Measurements from ENCODE around the gene RAPGEF2. TPM values are rescaled to one million over a fixed set of nuclear protein-coding genes. Genes with fewer than 3 reads are reported as not detected.
"Not testable (repeated sequence)": the region's sequence is repeated elsewhere in the genome, so short reads cannot be mapped to it uniquely, and the experiment has no call there.

The RAPGEF2 gene
- total and polyA plus RNA-seq, 2 donors (not counting 3 experiments of a cell fraction or from before 2014, with no cell fraction given), result 28.7 to 55.2 TPM

DNA sequence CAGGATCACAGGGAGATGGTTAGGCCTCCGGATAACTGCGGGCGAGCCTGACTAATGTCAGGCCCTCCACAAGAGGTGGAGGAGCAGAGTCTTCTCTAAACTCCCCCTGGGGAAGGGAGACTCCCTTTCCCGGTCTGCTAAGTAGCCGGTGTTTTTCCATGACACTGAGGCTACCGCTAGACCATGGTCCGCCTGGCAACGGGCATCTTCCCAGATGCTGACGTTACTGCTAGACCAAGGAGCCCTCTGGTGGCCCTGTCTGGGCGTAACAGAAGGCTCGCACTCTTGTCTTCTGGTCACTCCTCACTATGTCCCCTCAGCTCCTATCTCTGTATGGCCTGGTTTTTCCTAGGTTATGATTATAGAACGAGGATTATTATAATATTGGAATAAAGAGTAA, 213.0 kb downstream of the RAPGEF2 start:
- TF ChIP-seq, protein P1, sequence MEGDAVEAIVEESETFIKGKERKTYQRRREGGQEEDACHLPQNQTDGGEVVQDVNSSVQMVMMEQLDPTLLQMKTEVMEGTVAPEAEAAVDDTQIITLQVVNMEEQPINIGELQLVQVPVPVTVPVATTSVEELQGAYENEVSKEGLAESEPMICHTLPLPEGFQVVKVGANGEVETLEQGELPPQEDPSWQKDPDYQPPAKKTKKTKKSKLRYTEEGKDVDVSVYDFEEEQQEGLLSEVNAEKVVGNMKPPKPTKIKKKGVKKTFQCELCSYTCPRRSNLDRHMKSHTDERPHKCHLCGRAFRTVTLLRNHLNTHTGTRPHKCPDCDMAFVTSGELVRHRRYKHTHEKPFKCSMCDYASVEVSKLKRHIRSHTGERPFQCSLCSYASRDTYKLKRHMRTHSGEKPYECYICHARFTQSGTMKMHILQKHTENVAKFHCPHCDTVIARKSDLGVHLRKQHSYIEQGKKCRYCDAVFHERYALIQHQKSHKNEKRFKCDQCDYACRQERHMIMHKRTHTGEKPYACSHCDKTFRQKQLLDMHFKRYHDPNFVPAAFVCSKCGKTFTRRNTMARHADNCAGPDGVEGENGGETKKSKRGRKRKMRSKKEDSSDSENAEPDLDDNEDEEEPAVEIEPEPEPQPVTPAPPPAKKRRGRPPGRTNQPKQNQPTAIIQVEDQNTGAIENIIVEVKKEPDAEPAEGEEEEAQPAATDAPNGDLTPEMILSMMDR (IDR thresholded peaks at IDR 0.05; ENCODE audit: extremely low read depth in 1 of 2, insufficient read depth in 1 of 2, low read depth in 1 of 2, low read length in 2 of 2), result peak in 1 of 2 donors; percentile 21

DNA sequence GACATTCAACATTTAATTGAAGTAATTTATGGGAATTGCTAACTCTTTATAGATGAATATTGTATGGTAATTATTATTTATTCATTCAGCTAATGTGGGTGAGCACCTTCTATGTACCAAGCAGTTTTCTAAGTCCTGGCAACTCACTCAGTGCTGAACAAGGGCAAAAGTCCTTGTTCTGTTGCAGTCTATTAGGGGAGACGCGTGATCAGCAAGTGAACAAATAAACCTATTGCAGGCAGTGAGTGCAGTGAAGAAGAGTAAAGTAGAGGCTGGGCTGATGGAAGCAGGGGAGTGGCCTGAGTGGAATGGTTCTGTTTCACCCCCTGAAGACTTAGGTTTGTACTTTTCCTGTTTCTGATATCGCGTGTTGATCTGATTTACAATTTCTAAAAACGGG, 214.3 kb downstream of the RAPGEF2 start:
- dilution Hi-C loops (cut with MboI; ENCODE audit: extremely low pct_ligation_motif_present, low sequenced_read_pairs) (no loop called here), intact Hi-C loops (cut with micrococcal nuclease) (loop anchor here (5.0 kb wide), 1 partner anchor 115 kb away; no protein-coding TSS in a partner anchor)
- Histone ChIP-seq H2AFZ (ENCODE audit: low read depth, low read length) (no peak overlapping the region), H4K20me1 (replicated peaks; ENCODE audit: control insufficient read depth, extremely low read depth, insufficient read depth, low read length) (no peaks in the 10 kb centered on the region), H3K9me1 (replicated peaks; ENCODE audit: control insufficient read depth, extremely low read depth, insufficient read depth, low read length) (no peaks in the 10 kb centered on the region), H3K4me2 (ENCODE audit: insufficient read depth, low read length) (no peak overlapping the region), H3K27ac (ENCODE audit: insufficient read depth, low read depth, low read length) (no peak overlapping the region), H3K9me3 (replicated peaks; ENCODE audit: control insufficient read depth, insufficient read depth, low read length) (no peaks in the 10 kb centered on the region), H3K79me2 (ENCODE audit: control insufficient read depth, insufficient read depth, low read length) (no peaks in the 10 kb centered on the region), H3K4me3 (replicated peaks in 1 of 3; ENCODE audit: insufficient read depth in 1 of 3, low read depth in 1 of 3, low read length in 3 of 3) (no peak overlapping the region), H3K27me3 (ENCODE audit: control insufficient read depth in 2 of 2, insufficient read depth in 2 of 2, low read length in 2 of 2) (no peaks in the 10 kb centered on the region), H3K36me3 (ENCODE audit: control insufficient read depth in 2 of 2, extremely low read depth in 1 of 2, insufficient read depth in 2 of 2, low read length in 2 of 2) (peaks cover 0 to 4% of the 10 kb centered on the region in 2 experiments), H3K9ac (replicated peaks; ENCODE audit: extremely low read depth, insufficient read depth, low read length) (no peak overlapping the region), H3K4me1 (ENCODE audit: control insufficient read depth, extremely low read depth, insufficient read depth, low read length) (no peaks in the 10 kb centered on the region)
- TF ChIP-seq FOS (IDR thresholded peaks at IDR 0.05; ENCODE audit: borderline replicate concordance, insufficient read depth, low read length), result no peak
- TF ChIP-seq POLR2AphosphoS5 (IDR thresholded peaks at IDR 0.05; ENCODE audit: insufficient read depth, low read depth, low read length), result no peak
- no peak for TF ChIP-seq MYC (IDR thresholded peaks at IDR 0.05; ENCODE audit: low read depth, low read length)
- no peak for TF ChIP-seq JUN (IDR thresholded peaks at IDR 0.05; ENCODE audit: borderline replicate concordance, insufficient read depth, insufficient read length, low read depth)
- no peak for TF ChIP-seq GATA2 (IDR thresholded peaks at IDR 0.05; ENCODE audit: insufficient read depth, insufficient read length, low read depth, low read length)
- TF ChIP-seq, protein P1 (IDR thresholded peaks at IDR 0.05; ENCODE audit: extremely low read depth in 1 of 2, insufficient read depth in 1 of 2, low read depth in 1 of 2, low read length in 2 of 2), result no peak
- TF ChIP-seq, protein P2, sequence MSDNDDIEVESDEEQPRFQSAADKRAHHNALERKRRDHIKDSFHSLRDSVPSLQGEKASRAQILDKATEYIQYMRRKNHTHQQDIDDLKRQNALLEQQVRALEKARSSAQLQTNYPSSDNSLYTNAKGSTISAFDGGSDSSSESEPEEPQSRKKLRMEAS (IDR thresholded peaks at IDR 0.05; ENCODE audit: insufficient read depth, insufficient read length), result no peak
- TF ChIP-seq EZH2 (IDR thresholded peaks at IDR 0.05; ENCODE audit: borderline replicate concordance, low read depth, low read length, severe bottlenecking), result no peak
- no peak for TF ChIP-seq POLR2A (IDR thresholded peaks at IDR 0.05; ENCODE audit: low read depth, low read length)
- BruUV-seq (replicated peaks), result no TSS peak
- ChIA-PET CTCF (interaction anchor here (1.3 to 1.8 kb wide), 2 partner anchors 89 to 114 kb away, joined by 5 read pairs; no protein-coding TSS in a partner anchor), POLR2A (no interaction called here)
- FAIRE-seq, result no peak
- DNase-seq (ENCODE audit: low read depth, low spot score), result no peak

More for the DNA sequence above, 213.0 kb downstream of the RAPGEF2 start:
- H3K79me2 ChIP-seq (ENCODE audit: control insufficient read depth, insufficient read depth, low read length); H3K9ac ChIP-seq (replicated peaks; ENCODE audit: extremely low read depth, insufficient read depth, low read length); POLR2A ChIA-PET; H4K20me1 ChIP-seq (replicated peaks; ENCODE audit: control insufficient read depth, extremely low read depth, insufficient read depth, low read length); H3K27ac ChIP-seq (ENCODE audit: insufficient read depth, low read depth, low read length); H3K9me3 ChIP-seq (replicated peaks; ENCODE audit: control insufficient read depth, insufficient read depth, low read length); FAIRE-seq; H3K4me3 ChIP-seq (replicated peaks in 1 of 3; ENCODE audit: insufficient read depth in 1 of 3, low read depth in 1 of 3, low read length in 3 of 3); H3K4me2 ChIP-seq (ENCODE audit: insufficient read depth, low read length); DNase-seq (ENCODE audit: low read depth, low spot score); BruUV-seq (replicated peaks); H2AFZ ChIP-seq (ENCODE audit: low read depth, low read length); H3K9me1 ChIP-seq (replicated peaks; ENCODE audit: control insufficient read depth, extremely low read depth, insufficient read depth, low read length); H3K27me3 ChIP-seq (ENCODE audit: control insufficient read depth in 2 of 2, insufficient read depth in 2 of 2, low read length in 2 of 2); H3K36me3 ChIP-seq (ENCODE audit: control insufficient read depth in 2 of 2, extremely low read depth in 1 of 2, insufficient read depth in 2 of 2, low read length in 2 of 2); dilution Hi-C loops (cut with MboI; ENCODE audit: extremely low pct_ligation_motif_present, low sequenced_read_pairs); H3K4me1 ChIP-seq (ENCODE audit: control insufficient read depth, extremely low read depth, insufficient read depth, low read length): not testable (repeated sequence)
- intact Hi-C loops (cut with micrococcal nuclease), result loop anchor here (5.0 kb wide), 1 partner anchor 114 kb away; no protein-coding TSS in a partner anchor
- CTCF ChIA-PET, result interaction anchor here (1.2 to 1.3 kb wide), 2 partner anchors 87 to 113 kb away, joined by 3 to 5 read pairs; no protein-coding TSS in a partner anchor
